ENCODE measurements around the gene CARNS1. TPM values are rescaled to one million over a fixed set of nuclear protein-coding genes. Genes with fewer than 3 reads are reported as not detected.

CARNS1 gene
- total and polyA plus RNA-seq, 12 donors: 0.55 to 26.6 (median 17.4) TPM

DNA sequence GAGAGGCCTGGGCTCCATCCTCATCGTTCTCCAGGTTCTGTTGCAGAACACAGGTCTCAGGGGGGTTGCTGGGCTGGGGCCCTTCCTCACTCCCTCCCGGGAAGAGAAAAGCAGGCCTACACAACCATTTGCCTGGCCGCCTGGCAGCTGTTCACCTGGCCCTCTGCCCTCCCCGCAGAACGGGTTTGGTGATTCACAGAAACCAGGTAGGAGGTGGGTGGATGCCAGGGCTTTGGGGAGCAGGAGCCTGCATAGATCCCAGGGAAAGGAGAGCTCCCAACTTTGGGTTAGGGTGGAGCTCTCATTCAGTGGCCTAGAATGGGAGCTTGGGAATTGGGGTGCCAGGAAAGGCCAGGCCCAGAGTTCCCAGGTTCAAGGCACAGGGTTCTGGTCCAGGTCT lies 52.6 kb downstream of the CARNS1 start:
- 20 to 33% methylated on average over 5 of the region's 5 CpGs for WGBS, 2 donors
- Histone ChIP-seq H3K4me3 (peak overlapping the region in 9 of 10 donors; percentile 67 to 99 (median 84)), H3K27ac (peak overlapping the region in 8 of 10 donors; percentile 85 to 94 (median 90)), H3K36me3 (peaks cover 0 to 6% (median 0%) of the 10 kb centered on the region in 9 donors), H3K27me3 (no peaks in the 10 kb centered on the region), H3K9me3 (no peaks in the 10 kb centered on the region), H3K4me1 (peaks cover 8 to 55% (median 30%) of the 10 kb centered on the region in 9 donors)
- DNase-seq (no peak), ATAC-seq (no peak)
- intact Hi-C loops (cut with DNase I): loop anchor here in 8 of 10 donors (2.0 to 5.0 kb wide), 6 partner anchors 37 to 76 kb away; partner anchors contain the start of genes PPP1CA (in 6 of the 8), TBC1D10C (in 6 of the 8), PITPNM1 (in 2 of the 8) and RPS6KB2 (in 2 of the 8)
- TF ChIP-seq CTCF (IDR thresholded peaks at IDR 0.05): no peak

- 5 to 8% methylated on average over 6 of the region's 6 CpGs for WGBS, 2 donors
- Histone ChIP-seq H3K4me3 (peak overlapping the region; percentile 67 to 99 (median 84)), H3K4me1 (peaks cover 8 to 54% (median 28%) of the 10 kb centered on the region in 9 donors), H3K9me3 (no peaks in the 10 kb centered on the region), H3K27ac (peak overlapping the region; percentile 44 to 94 (median 89)), H3K36me3 (peaks cover 0 to 6% (median 0%) of the 10 kb centered on the region in 9 donors), H3K27me3 (no peaks in the 10 kb centered on the region)
- ATAC-seq (peak in 1 of 8 donors; percentile 3), DNase-seq (no peak)
- intact Hi-C loops (cut with DNase I): loop anchor here in 8 of 10 donors (2.0 to 5.0 kb wide), 6 partner anchors 36 to 76 kb away; partner anchors contain the start of genes PPP1CA (in 6 of the 8), TBC1D10C (in 6 of the 8), PITPNM1 (in 2 of the 8) and RPS6KB2 (in 2 of the 8)
- no peak for TF ChIP-seq CTCF (IDR thresholded peaks at IDR 0.05)
Observed at GRCh38 chr11:67468456-67468758, 52.9 kb downstream of the CARNS1 start.

DNA sequence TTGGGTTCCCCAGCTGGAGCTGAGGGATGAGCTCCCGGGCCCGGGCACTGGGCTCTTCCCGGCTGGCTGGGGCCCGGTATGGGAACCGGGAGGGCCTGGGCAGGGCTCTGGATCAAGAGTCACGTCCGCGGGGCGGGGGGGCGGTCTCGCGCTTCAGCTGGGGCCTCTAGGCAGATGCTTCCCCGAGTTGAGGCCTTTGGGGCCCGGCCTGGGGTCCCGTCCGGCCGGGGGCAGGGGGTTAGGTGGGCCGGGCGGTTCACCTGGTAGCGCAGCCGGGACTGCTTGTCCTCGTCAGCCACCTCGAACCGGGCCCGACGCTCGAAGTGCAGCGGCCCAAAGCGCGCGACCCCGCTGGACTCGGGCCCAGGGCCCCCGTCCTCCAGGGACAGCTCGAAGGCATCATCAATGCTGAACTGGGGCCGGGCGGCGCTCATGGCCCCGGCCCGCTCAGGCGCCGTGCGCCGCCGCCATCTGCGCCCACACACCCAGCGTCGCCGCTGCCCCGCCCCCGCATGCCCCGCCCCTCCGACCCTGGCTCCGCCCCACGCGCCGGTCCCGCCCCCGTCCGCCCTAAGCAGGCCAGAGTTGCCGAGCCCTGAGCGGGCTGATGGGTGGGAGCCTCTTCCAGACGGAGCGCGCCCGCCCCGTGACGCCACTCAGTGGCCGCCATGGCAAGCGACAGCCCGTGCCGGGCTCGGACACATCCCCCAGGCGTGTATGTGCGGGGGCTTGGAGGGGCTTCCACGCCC lies 53.5 kb downstream of the CARNS1 start, which contains the start of gene TMEM134:
Gene TMEM134, minus strand, starts transcription at position 493 of the 749 bp plus-strand sequence. Its CDS starts 59 bp downstream, at position 434.
- no peaks in the 10 kb centered on the region for H3K27me3 ChIP-seq
- H3K36me3 ChIP-seq: peaks cover 0 to 6% (median 0%) of the 10 kb centered on the region in 9 donors
- H3K9me3 ChIP-seq: no peaks in the 10 kb centered on the region
- H3K4me3 ChIP-seq: peak within 1 kb of the TSS; percentile 67 to 99 (median 84)
- DNase-seq (peak; percentile 92 to 94), ATAC-seq (peak; percentile 92 to 96 (median 94))
- peaks cover 6 to 49% (median 24%) of the 10 kb centered on the region in 9 donors for H3K4me1 ChIP-seq
- intact Hi-C loops (cut with DNase I): loop anchor here in 8 of 10 donors (1.0 to 5.0 kb wide), 8 partner anchors 36 to 77 kb away; partner anchors contain the start of genes PPP1CA (in 6 of the 8), TBC1D10C (in 6 of the 8), PITPNM1 (in 3 of the 8) and CDK2AP2 (in 2 of the 8)
- H3K27ac ChIP-seq: peak within 1 kb of the TSS; percentile 44 to 94 (median 89)
- 1% methylated on average over 53 to 76 of the region's 76 CpGs for WGBS, 2 donors
- peak in 8 of 9 donors; percentile 44 to 73 (median 56) for TF ChIP-seq CTCF (IDR thresholded peaks at IDR 0.05)

DNA sequence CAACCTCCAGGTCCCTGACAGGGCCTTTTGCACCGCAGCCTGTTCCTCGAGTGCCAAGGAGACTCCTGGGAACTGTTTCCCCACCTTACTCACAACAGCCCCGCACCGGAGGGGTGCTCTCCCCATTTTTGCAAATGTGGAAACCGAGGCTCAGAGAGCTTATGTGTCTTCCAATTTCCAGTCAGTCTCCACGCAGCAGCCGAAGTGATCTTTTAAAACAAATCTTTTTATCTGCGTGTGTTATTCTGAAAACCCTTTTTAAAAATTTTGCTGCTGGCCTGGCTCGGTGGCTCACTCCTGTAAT lies 54.0 kb downstream of the CARNS1 start:
- peaks cover 0 to 6% (median 0%) of the 10 kb centered on the region in 9 donors for H3K36me3 ChIP-seq
- 13 to 20% methylated on average over 9 of the region's 9 CpGs for WGBS, 2 donors
- H3K4me1 ChIP-seq: peaks cover 3 to 43% (median 20%) of the 10 kb centered on the region in 9 donors
- no peaks in the 10 kb centered on the region for H3K9me3 ChIP-seq
- H3K27ac ChIP-seq: peak overlapping the region; percentile 37 to 94 (median 89)
- no peak for ATAC-seq
- H3K27me3 ChIP-seq: no peaks in the 10 kb centered on the region
- TF ChIP-seq CTCF (IDR thresholded peaks at IDR 0.05): peak in 1 of 9 donors; percentile 3
- H3K4me3 ChIP-seq: peak overlapping the region in 9 of 10 donors; percentile 67 to 99 (median 84)
- intact Hi-C loops (cut with DNase I): loop anchor here in 8 of 10 donors (1.0 to 5.0 kb wide), 8 partner anchors 35 to 77 kb away; partner anchors contain the start of genes PPP1CA (in 6 of the 8), TBC1D10C (in 6 of the 8), PITPNM1 (in 3 of the 8) and CDK2AP2 (in 2 of the 8)
- DNase-seq: no peak
